ENCODE results near the gene APOC1.
"Not testable (repeated sequence)": the region's sequence is repeated elsewhere in the genome, so short reads cannot be mapped to it uniquely, and the experiment has no call there.

APOC1 gene

GRCh38 chr19:44889830-44890365, 24.5 kb upstream of the APOC1 start:
- in situ Hi-C loops (cut with HindIII; ENCODE audit: low sequenced_read_pairs): no loop called here

DNA sequence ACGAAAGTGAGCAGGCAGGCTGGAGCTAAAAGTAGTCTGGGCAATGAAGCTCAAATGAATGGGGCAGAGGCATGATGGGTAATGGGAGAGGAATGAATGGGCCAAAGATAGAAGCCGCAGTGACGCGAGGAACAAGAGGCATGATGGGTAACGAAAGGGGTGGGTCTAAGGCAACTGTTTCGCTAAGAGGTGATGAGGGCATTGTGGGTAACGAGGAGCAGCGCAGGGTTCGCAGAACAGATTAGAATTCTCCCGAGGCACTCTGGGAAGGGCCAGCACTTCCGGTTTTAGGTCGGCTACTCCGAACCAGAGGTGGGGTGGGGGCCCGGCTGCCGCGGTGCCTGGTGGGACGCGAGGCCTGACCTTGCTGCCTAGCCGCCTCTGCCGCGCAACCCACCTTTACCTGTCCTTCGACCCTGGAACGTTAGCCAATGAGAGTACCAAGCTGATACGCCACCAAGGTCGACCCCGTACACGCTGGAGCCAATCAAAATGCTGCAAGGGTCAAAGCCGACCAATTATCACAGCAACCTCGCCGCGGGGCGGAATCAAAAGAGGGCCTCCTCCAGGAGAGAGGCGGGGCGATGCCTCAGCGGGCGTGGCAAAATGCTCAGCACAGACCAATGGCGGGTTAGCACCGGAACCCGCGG, 23.9 kb upstream of the APOC1 start:
- in situ Hi-C loops (cut with HindIII; ENCODE audit: low sequenced_read_pairs): no loop called here

- in situ Hi-C loops (cut with HindIII; ENCODE audit: low sequenced_read_pairs): no loop called here
Observed at GRCh38 chr19:44891016-44891882, 23.2 kb upstream of the APOC1 start, which contains the start of gene TOMM40. Gene TOMM40 (plus strand): TSS chr19:44891254. CDS start chr19:44891416, 162 bp downstream.

DNA sequence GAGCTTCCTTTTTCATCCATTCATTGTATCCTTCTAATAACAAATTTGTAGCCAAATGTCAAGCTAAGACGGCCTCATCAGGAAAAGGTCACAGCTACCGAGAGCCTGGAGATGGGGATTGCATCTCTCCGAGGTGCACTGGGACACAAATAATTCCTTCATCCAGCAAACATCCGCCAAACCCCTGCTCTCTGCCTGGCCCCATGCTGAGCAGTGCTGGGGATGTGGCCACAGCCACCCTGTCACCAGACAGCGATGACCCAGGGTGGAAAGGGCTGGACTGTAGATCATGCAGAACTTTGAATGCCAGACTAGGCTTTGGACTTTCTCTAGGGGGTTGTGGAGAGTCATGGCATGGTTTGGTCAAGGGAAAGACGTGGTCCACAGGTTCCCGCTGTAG, 21.5 kb upstream of the APOC1 start:
- in situ Hi-C loops (cut with HindIII; ENCODE audit: low sequenced_read_pairs): no loop called here

- in situ Hi-C loops (cut with HindIII; ENCODE audit: low sequenced_read_pairs): no loop called here
Observed at GRCh38 chr19:44893332-44894051, 20.9 kb upstream of the APOC1 start.

DNA sequence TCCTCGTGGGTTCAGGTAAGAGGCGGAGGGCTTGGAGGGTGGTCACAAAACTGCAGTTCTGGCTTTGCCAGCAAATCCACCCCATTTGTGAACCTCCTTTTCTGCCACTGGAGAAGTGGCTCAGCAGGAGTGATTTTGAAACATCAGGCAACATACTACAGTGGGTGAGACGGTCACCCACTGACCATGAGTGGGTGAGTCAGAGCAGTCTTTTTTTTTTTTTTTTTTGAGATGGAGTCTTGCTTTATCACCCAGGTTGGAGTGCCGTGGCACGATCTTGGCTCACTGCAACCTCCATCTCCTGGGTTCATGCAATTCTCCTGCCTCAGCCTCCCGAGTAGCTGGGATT, 20.4 kb upstream of the APOC1 start:
- in situ Hi-C loops (cut with HindIII; ENCODE audit: low sequenced_read_pairs): no loop called here

GRCh38 chr19:44894946-44895345, 19.5 kb upstream of the APOC1 start:
- in situ Hi-C loops (cut with HindIII; ENCODE audit: low sequenced_read_pairs): no loop called here

GRCh38 chr19:44897835-44898234, 16.6 kb upstream of the APOC1 start:
- in situ Hi-C loops (cut with HindIII; ENCODE audit: low sequenced_read_pairs): no loop called here

- in situ Hi-C loops (cut with HindIII; ENCODE audit: low sequenced_read_pairs): no loop called here
Observed at GRCh38 chr19:44900328-44901244, 13.8 kb upstream of the APOC1 start.

DNA sequence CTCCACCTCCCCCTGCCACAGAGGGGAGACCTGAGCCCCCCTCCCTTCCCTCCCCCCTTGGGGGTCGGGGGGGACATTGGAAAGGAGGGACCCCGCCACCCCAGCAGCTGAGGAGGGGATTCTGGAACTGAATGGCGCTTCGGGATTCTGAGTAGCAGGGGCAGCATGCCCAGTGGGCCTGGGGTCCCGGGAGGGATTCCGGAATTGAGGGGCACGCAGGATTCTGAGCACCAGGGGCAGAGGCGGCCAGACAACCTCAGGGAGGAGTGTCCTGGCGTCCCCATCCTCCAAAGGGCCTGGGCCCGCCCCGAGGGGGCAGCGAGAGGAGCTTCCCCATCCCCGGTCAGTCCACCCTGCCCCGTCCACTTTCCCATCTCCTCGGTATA, 11.2 kb upstream of the APOC1 start:
- in situ Hi-C loops (cut with HindIII; ENCODE audit: low sequenced_read_pairs): no loop called here

GRCh38 chr19:44903602-44904425, 10.6 kb upstream of the APOC1 start:
- in situ Hi-C loops (cut with HindIII; ENCODE audit: low sequenced_read_pairs): no loop called here

DNA sequence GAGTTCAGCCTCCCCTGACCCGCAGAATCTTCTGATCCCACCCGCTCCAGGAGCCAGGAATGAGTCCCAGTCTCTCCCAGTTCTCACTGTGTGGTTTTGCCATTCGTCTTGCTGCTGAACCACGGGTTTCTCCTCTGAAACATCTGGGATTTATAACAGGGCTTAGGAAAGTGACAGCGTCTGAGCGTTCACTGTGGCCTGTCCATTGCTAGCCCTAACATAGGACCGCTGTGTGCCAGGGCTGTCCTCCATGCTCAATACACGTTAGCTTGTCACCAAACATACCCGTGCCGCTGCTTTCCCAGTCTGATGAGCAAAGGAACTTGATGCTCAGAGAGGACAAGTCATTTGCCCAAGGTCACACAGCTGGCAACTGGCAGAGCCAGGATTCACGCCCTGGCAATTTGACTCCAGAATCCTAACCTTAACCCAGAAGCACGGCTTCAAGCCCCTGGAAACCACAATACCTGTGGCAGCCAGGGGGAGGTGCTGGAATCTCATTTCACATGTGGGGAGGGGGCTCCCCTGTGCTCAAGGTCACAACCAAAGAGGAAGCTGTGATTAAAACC, 9.9 kb upstream of the APOC1 start:
- in situ Hi-C loops (cut with HindIII; ENCODE audit: low sequenced_read_pairs): no loop called here

- in situ Hi-C loops (cut with HindIII; ENCODE audit: low sequenced_read_pairs): no loop called here
Observed at GRCh38 chr19:44905437-44906160, 8.8 kb upstream of the APOC1 start, which contains the start of gene APOE. Gene APOE (plus strand): TSS chr19:44905796. CDS start chr19:44906625, 829 bp downstream.

GRCh38 chr19:44907613-44908012, 6.8 kb upstream of the APOC1 start:
- in situ Hi-C loops (cut with HindIII; ENCODE audit: low sequenced_read_pairs): no loop called here

- in situ Hi-C loops (cut with HindIII; ENCODE audit: low sequenced_read_pairs): no loop called here
Observed at GRCh38 chr19:44908074-44908835, 6.2 kb upstream of the APOC1 start.

GRCh38 chr19:44908836-44909261, 5.6 kb upstream of the APOC1 start:
- in situ Hi-C loops (cut with HindIII; ENCODE audit: low sequenced_read_pairs): no loop called here

DNA sequence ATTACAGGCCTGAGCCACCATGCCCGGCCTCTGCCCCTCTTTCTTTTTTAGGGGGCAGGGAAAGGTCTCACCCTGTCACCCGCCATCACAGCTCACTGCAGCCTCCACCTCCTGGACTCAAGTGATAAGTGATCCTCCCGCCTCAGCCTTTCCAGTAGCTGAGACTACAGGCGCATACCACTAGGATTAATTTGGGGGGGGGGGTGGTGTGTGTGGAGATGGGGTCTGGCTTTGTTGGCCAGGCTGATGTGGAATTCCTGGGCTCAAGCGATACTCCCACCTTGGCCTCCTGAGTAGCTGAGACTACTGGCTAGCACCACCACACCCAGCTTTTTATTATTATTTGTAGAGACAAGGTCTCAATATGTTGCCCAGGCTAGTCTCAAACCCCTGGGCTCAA, 4.6 kb upstream of the APOC1 start:
- in situ Hi-C loops (cut with HindIII; ENCODE audit: low sequenced_read_pairs): no loop called here

DNA sequence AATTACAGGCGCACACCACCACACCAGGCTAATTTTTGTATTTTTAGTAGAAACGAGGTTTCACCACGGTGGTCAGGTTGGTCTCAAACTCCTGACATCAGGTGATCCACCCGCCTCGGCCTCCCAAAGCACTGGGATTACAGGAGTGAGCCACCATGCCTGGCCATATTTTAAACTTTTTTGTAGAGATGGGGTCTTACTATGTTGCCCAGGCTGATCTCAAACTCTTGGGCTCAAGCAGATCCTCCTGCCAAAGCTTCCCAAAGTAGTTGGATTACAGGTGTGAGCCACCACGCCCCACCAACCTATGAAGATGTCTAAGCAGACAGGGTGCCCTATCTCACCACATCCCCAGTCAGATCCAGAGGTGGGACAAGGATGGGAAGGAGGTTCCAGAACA, 2.5 kb upstream of the APOC1 start:
- in situ Hi-C loops (cut with HindIII; ENCODE audit: low sequenced_read_pairs): not testable (repeated sequence)
